H1 (cell line): ENCODE measurements around the gene DNAI2.

Experiments
- CREB1 ChIP-seq: IDR thresholded peaks from 2 replicates; pipeline ENCODE4 v1.6.1; 2012; ENCODE audit warnings: inconsistent platforms
- FOSL1 ChIP-seq: IDR thresholded peaks from 2 replicates; pipeline ENCODE4 v1.6.1; 2011; ENCODE audit warnings: mild to moderate bottlenecking, low read depth, low read length, moderate library complexity; ENCODE audit not compliant: insufficient read depth
- PHF8 ChIP-seq: fragments of 200-600 bp; sonication (generic); conservative IDR thresholded peaks from 2 replicates; pipeline ENCODE4 v1.7.1; 2012; ENCODE audit warnings: low read depth, mild to moderate bottlenecking, inconsistent platforms, low read length, moderate library complexity
- POLR2A ChIP-seq, 2 experiments: IDR thresholded peaks; 1 replicate in 1 of 2; 2 replicates in 1 of 2; pipeline ENCODE4 v1.6.1; 2011; ENCODE audit warnings: low read depth in 2 of 2, low read length in 2 of 2, mild to moderate bottlenecking in 2 of 2; ENCODE audit errors: control extremely low read depth in 1 of 2
- TF ChIP-seq, protein P1 (sequence below): IDR thresholded peaks from 2 replicates; pipeline ENCODE4 v1.6.1; 2012; ENCODE audit warnings: inconsistent platforms
- TF ChIP-seq, protein P2 (sequence below), 3 experiments: IDR thresholded peaks; 1 replicate in 2 of 3; 2 replicates in 1 of 3; pipeline versions ENCODE4 v1.5.1 to v1.6.1; 2011; ENCODE audit warnings: low read length in 3 of 3, mild to moderate bottlenecking in 3 of 3, inconsistent platforms in 2 of 3, low read depth in 1 of 3, moderate library complexity in 1 of 3; ENCODE audit not compliant: insufficient read depth in 1 of 3; ENCODE audit errors: control extremely low read depth in 1 of 3
- TF ChIP-seq, protein P3 (sequence below): IDR thresholded peaks from 2 replicates; pipeline ENCODE4 v1.6.1; 2012; ENCODE audit warnings: low read length, inconsistent platforms

DNA sequence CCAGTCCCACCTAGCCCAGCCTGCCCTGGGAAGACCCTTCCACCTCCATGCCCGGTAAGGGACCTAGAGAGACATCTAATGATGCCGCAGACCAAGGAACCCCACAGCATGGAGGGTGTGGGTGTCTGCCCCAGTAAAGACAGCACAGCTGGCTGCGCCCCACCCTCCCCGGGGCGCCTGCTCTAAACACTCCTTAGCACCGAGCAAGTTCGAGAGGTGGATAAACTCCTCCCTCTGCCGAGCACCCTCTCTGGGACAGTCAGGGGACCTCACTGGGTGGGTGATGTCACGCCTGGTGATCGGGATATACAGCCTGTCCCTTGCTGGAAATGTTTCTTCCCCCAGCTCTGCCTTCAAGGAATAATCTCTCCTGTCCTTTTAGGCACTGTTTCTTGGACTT, 16.7 kb upstream of the DNAI2 start:
- no peak for TF ChIP-seq CREB1
- TF ChIP-seq, protein P1, sequence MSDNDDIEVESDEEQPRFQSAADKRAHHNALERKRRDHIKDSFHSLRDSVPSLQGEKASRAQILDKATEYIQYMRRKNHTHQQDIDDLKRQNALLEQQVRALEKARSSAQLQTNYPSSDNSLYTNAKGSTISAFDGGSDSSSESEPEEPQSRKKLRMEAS = no peak
- TF ChIP-seq, protein P2, sequence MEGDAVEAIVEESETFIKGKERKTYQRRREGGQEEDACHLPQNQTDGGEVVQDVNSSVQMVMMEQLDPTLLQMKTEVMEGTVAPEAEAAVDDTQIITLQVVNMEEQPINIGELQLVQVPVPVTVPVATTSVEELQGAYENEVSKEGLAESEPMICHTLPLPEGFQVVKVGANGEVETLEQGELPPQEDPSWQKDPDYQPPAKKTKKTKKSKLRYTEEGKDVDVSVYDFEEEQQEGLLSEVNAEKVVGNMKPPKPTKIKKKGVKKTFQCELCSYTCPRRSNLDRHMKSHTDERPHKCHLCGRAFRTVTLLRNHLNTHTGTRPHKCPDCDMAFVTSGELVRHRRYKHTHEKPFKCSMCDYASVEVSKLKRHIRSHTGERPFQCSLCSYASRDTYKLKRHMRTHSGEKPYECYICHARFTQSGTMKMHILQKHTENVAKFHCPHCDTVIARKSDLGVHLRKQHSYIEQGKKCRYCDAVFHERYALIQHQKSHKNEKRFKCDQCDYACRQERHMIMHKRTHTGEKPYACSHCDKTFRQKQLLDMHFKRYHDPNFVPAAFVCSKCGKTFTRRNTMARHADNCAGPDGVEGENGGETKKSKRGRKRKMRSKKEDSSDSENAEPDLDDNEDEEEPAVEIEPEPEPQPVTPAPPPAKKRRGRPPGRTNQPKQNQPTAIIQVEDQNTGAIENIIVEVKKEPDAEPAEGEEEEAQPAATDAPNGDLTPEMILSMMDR (IDR thresholded peaks at IDR 0.05; ENCODE audit: control extremely low read depth in 1 of 3, insufficient read depth in 1 of 3, low read depth in 1 of 3, low read length in 3 of 3) = no peak
- TF ChIP-seq POLR2A (IDR thresholded peaks at IDR 0.05; ENCODE audit: control extremely low read depth in 1 of 2, low read depth in 2 of 2, low read length in 2 of 2) = no peak
- TF ChIP-seq, protein P3, sequence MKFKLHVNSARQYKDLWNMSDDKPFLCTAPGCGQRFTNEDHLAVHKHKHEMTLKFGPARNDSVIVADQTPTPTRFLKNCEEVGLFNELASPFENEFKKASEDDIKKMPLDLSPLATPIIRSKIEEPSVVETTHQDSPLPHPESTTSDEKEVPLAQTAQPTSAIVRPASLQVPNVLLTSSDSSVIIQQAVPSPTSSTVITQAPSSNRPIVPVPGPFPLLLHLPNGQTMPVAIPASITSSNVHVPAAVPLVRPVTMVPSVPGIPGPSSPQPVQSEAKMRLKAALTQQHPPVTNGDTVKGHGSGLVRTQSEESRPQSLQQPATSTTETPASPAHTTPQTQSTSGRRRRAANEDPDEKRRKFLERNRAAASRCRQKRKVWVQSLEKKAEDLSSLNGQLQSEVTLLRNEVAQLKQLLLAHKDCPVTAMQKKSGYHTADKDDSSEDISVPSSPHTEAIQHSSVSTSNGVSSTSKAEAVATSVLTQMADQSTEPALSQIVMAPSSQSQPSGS = no peak
- no peak for TF ChIP-seq PHF8
- no peak for TF ChIP-seq FOSL1
